Gastrocnemius medialis (tissue), 4 donors: ENCODE results near the gene OTUD1.

Experiments used
- CTCF ChIP-seq, 5 experiments: fragments of 450-650 bp in 3 of 5; fragments of 200-600 bp in 2 of 5; sonication (generic) in 2 of 5; IDR thresholded peaks in 4 of 5; conservative IDR thresholded peaks in 1 of 5; 1 replicate in 4 of 5; 2 replicates in 1 of 5; pipeline ENCODE4 v1.5.1; 2016 to 2019; ENCODE audit warnings: antibody characterized with exemption in 5 of 5, mild to moderate bottlenecking in 3 of 5, moderate library complexity in 3 of 5
- POLR2A ChIP-seq, 2 donors: fragments of 450-650 bp; IDR thresholded peaks; one replicate each; pipeline ENCODE4 v1.6.1; 2017; ENCODE audit warnings: antibody characterized with exemption in 2 of 2, mild to moderate bottlenecking in 2 of 2, moderate library complexity in 2 of 2

GRCh38 chr10:23445591-23445990 lies 6.7 kb downstream of the OTUD1 start:
- TF ChIP-seq CTCF (IDR thresholded peaks at IDR 0.05 in 4 of 5, conservative IDR thresholded peaks at IDR 0.05 in 1 of 5) (no peak), POLR2A (IDR thresholded peaks at IDR 0.05) (no peak)
